COR-L47 (cell line): Measurements from ENCODE around the gene PSORS1C2.

ENCODE experiments used
- DNase-seq: peaks from one replicate; lab custom pipeline; 2025; lab: John Stamatoyannopoulos, UW

Gene PSORS1C2

DNA sequence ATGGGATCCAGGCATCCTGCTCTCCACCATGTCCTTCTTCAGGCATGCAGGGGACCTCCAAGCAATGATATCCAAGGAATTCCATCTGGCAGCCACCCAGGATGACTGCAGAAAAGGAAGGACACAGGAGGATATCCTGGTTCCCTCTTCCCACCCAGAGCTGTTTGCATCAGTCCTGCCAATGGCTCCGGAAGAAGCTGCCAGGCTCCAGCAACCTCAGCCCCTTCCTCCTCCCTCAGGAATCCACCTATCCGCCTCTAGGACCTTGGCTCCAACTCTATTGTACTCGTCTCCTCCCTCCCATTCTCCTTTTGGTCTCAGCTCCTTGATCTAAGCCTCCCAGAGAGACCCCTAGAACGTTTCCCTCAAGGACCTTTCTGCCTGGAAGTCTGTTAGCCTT lies 733 bp upstream of the PSORS1C2 start:
- DNase-seq = no peak

DNA sequence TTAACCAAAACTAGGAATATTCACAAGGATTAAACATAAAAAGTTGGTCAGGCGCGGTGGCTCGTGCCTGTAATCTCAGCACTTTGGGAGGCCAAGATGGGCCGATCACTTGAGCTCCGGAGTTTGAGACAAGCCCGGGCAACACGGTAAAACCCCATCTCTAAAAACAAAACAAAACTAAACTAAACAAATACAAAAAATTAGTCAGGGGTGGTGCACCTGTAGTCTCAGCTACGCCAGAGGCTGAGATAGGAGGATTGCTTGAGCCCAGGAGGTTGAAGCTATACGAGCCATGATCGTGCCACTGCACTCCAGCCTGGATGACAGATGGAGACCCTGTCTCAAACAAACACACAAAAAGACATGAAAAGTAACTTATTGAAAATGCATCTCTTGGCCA lies 3.2 kb downstream of the PSORS1C2 start:
- DNase-seq = no peak

DNA sequence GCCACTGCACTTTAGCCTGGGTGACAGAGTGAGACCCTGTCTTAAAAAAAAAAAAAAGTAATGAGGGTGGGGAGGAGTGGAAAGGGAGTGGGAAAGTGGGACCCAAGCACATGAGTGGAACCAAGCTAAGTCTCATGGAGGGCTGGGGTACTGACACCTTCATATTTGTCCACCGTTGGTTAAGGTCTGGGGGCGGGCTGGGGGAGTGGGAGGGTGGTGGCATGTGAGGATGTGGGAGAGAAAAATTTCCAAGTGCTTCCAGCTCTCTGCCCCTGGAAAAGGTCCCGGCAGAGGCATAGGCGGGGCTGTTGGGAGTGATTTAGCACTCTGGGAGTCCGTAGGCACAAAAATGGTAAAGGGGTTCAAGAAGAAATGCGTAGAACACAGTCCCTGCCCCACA lies 6.1 kb downstream of the PSORS1C2 start:
- DNase-seq = no peak

DNA sequence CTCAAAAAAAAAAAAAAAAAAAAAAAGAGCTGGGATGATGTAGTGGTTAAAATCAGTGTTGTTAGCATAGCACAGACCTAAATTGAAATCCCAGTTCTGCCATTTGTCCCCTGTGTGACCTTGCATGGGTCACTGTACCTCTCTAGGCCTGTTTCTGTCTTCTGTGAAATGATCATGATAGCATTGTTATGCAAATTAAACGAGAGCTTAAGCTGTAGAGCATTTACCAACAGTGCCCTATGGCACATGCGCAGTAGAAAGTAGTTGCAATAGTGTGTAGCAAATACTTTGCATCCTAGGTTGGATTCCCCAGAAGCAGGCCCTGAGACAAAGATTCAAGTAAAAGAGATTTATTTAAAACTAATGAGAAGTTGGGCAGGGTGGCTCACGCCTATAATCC lies 7.3 kb downstream of the PSORS1C2 start:
- DNase-seq = no peak

DNA sequence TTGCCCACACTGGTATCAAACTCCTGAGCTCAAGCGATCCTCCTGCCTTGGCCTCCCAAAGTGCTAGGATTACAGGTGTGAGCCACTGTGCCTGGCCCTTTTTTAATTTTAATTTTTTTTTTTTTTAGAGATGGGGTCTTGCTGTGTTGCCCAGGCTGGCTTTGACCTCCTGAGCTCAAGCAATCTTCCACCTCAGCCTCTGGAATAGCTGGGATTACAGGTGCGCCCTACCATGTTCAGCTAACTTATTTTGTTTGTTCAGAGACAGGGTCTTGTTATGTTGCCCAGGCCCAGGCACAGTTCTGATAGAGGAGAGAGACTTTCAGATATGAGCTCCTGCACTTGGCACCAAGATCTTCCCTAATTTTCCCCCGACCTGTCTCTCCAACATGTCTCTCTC lies 8.1 kb downstream of the PSORS1C2 start:
- no peak for DNase-seq

DNA sequence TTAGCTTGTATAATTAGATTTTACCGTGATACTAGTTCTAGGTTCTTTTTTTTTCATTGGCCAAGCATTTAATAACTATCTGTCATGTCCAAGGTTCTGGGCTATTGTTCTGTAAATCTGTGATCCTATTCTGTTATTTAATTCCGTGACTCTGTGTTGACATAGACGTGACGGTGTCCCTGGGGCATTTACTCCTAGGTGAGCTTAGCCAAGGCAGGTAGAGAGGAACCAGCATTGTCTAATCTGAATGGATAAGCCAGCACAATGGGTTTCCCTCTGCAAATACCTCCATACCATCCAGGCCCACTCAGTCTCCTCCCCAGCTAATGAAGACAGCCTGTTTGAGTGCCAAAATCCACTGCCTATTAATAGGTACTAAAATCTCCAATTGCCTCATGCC lies 9.7 kb downstream of the PSORS1C2 start:
- DNase-seq = no peak

DNA sequence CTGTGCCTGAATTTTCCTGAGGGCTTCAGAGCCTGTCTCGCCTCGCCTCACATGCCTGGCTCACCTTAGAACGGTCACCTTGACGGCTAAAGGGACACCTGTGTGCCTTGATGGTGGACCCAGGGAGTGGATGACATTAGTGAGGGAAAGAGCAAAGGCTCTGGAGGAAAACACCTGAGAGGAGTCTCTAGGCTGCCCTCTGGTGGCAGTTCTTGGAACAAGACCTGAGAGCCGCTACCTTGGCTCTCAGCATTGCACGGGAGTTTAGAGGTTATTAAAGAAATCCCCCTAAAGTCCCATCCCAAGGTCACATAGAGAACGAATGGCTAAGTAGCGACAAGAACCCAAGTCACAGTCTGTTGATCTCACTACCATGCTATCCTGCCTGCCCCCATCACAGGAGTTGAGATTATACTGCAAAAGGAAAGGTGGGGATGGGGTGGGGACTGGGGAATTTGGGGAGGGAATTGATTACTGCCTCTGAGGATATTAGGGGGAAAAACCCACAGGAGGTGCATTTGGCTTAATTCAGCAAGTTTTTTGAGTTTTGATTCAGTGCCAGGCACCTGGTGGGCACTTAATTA lies 10.7 kb downstream of the PSORS1C2 start:
- DNase-seq = peak; percentile 57

DNA sequence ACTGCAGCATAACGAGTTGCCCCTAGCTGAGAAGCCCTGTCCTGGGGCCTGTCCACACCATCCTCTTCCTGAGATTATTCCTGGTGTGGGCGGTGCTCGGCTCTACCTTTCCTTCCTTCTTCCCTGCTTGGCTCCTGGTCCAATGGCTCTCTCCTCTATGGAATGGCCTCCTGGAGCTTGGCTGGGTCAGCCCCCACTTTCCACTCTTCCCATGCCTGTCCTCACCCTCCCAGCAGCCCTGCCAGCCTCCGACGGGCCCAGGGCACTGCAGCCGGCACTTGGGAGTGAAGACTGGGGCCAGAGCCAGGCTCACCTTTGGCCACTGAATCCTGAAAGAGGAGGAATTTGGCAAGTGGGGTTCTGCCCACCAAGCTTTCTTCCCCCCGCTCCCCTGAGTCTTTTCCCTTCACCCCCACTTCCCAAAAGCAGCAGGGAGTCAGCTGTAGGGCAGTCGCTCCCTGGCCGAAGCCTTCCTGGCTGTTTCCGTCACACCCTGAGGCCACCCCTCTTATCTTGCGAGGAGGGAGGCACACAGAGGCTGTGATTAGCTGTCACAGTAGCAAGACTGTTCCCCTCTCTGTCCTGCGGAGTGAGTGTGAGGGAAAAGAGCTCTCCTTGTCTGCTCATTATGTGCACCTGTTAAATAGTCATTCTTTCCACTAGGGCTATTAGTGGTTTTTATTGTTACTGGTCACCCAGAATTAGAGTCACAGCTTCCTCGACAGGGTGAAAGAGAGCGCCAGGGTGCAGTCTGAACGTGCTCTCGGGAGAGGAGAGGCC lies 12.3 kb downstream of the PSORS1C2 start:
- DNase-seq = no peak

DNA sequence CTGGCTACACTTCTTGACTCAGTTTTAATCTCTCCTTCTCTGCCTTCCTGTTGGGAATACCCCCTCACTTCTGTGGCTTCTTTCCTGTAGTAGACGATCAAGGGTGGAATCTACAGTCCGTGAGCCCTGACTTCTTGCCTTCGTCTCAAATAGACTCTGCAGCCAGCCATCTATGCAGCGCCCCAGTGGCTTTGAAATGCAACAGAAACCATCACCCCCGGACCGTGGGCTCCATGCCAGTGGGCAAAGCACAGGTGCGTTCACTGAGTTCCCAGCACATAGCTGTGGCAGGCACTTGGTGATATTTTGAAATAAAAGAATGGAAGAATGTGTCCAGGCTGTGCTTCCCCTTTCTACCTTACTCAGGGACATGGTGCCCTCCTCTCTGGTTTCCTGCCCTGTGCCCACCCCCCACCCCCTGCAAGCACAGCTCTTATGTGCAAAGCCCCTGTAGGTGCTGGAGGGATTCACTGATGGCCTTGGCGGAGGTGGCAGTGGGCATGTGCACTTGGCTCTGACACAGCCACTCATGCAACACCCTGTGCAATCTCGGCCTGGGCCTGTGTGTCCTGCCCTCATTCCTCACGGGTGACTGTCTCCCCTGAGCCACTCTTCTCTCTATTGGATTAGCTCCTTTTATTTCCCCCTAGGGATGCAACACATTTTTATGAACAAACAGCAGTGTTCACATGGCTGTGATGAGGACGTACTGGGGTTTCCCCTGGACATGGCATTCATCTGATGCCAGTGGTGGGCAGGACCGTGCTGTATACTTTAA lies 13.1 kb downstream of the PSORS1C2 start:
- no peak for DNase-seq

DNA sequence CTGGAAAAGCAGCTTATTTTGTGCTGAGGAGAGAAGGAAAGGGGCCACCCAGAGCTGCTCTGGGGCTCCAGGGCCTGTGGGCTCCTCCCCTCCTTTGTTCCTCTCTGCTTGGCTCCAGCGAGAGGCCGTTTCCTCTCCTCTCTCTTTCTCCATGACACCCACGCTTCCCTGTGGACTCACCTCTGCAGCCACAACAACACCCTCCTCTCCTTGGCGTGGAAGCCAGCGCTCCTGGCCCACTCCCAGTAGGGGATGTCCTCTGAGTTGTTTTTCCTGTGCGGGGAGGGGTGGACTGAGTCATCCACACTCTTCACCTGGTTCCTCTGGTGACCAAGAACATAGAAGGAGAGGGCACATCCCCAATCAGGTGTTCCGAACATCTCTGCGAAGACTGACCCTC lies 13.7 kb downstream of the PSORS1C2 start:
- DNase-seq = peak; percentile 68

DNA sequence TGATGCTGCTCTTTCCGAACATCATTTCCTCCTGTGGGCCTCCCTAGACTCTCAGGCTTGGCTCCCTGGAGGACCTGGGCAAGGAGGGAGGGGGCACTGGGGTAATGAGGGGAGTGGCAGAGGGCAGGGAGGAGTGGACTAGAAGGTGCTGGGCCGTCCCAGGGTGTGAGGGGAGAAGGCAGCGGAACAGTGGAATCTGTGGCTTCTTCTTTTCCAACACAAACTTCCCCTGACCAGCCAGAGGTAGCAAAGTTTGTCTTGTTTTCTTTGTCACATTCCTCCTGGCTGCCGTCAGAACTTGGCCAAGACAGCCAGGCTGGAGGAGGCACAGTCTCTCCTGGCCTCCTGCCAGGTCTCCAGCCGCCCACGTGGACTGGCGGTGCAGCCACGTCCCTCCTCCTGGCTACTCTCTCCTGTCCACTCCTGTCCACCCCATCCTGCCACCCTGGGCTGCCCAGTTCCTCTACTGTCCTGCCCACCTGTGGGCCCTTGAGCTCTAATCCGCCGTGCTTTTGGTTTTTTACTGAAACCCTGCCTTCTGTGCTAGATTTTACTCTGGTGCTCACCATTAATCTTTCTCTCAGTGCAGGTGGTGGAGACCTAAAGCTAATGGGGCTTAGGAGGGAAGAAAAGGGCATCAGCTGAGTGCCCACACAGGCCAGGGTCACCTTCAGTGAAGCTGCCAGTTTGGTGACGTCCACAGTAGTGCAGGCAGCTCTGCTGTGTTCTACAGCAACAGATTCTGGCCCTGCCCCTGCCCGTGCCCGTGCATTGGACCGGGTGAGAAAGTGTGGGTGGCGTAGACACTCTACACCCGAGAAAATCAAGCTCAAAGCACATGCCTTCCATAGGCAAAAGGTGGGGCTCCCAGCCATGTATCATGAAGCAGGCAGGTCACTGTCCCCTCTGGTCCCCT lies 15.8 kb downstream of the PSORS1C2 start:
- DNase-seq = no peak

DNA sequence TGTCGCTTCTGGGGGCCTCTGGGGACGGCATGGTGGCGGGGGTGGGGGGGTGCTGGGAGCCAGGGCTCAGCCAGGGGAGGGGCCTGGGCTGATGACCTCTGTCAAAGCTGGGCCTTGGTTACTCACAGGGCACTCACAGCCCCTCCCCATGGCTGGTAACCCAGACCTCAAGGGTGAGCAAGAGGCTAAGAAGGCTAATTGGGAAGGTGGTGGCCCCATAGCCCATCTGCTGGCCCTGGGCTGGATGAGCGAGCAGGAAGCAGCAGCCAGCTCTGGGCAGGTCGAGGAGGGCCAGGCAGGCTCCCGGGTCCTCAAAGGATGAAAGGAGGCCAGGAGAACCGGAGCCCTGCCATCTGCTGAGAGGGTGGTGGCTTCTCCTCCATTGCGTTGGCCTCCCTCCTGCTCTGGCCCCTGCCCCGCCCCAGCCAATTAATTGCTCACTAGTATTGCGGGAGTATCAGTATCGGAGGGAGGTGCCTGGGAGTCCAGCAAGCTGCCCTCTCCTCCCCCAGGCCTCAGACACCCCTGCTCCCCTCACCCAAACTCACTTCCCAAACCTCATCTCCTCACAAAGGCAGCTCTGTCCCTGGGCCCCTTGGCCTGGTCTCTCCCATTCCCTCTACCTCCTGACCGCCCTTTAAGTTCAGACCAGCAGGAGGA lies 17.6 kb downstream of the PSORS1C2 start:
- no peak for DNase-seq

DNA sequence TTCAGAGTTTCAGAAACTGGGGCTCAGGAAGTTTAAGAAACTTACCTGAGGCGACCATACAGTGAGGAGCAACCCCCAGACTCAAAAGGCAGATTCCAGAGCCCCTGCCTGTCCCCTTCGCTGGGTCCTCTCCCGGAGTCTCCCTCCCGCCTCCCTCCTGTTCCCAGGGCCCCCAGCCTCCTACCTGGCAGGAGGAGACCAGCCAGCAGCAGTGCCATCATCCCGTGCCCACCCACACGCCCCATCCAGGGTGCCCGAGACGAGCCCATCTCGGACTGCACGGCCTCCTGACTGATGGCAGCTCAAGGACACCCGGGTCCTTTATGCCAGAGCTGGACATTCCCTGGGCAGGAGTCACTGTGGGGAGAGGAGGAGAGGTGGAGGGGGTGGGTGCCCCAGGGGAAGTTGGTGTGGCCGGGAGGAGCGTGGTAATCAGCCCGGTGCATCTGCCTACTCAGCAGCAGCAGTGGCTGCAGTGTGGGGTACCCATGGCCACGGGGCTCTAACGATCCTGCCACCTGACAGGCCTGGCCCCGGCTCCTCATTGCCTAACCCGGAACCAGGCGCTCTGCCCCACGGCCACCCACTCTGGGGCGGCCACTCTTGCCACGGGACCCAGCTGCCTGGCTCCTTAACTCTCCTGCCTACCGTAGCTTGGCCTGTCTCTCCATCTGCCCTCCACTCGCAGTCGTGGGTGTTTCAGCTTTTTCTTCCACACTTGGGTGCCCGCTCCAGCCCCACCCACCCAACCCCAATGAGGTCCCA lies 18.5 kb downstream of the PSORS1C2 start, which contains the start of gene CDSN:
CDSN (minus strand) TSS at position 296 of the 765 bp plus-strand sequence; CDS start at position 269, 27 bp downstream.
- no peak for DNase-seq

DNA sequence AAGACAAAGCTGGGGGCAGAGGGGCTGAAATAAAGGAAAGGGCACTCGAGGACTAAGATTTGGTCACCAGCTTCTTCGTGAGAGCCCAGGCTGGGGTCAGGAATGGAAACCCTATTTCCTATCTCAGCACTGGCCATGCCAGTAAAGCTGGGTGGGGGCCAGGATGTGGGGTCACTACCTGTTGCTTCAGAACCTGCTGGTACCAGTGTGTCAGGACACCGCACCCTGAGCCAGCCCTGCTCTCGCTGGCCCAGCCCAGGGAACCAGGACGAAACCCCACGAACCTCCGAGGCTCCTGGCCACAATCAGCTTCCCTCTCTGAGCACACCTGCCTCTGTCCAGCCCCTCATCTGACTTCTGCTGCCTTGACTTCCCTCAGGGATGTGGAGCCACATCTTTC lies 20.7 kb downstream of the PSORS1C2 start:
- no peak for DNase-seq

DNA sequence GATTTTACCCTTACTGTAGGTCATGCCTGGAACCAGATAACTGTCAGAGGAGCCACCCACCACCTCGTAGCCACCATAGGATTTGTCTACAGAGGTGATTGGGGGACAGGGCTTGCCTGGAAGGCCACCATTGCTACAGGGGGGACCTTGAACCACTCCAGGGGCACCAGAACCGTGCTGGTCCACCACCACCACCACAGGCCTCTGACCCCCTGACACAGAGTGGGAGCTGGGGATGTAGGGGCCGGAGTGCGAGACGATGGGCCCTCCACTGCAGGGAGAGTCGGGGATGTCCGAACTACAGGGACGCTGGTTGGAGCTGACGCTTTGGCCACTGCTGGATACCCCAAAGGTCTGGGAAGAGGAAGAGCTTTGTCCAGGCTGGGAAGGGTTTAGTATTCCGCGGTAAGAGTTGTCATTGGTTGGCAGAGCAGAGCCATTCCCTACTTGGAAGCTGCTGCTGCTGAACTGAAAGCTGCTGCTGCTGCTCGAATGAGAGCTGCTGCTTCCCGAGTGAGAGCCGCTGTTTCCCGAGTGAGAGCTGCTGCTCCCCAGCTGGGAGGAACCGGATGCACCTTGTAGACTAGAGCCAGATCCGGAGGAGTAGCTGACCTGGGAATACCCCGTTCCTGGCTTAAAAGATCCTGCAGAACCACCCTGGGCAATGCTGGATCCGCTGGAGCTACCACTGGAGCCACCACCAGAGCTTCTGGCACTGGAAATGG lies 22.0 kb downstream of the PSORS1C2 start:
- no peak for DNase-seq

DNA sequence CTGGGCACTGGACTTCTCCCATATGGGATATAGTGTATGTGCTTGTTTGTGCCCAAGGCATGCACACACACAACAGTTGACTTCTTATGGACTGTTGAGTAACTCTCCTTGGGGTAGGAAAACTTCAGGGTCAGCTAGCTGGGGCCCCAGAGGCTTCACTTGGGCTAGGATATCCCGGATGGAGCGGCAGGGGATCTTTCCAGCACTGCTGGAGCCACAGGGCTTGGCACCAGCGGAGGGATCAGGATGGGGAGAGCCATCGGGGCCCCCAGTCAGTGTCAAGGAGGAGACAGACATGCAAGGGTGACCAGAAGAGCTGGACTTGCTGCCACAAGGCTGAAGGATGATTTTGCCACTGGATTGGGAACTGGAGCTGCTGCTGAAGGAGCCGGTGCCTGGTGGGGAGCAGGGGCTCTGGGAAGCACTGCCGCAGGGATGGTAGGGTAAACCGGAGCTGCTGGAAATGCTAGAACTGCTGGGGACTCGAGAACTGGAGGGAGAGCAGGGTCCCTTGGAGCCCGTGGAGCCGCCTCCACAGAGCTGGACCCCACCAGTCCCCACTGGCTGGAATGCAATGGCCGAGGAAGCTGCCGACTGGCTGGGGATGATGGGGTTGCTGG lies 22.8 kb downstream of the PSORS1C2 start:
- no peak for DNase-seq

DNA sequence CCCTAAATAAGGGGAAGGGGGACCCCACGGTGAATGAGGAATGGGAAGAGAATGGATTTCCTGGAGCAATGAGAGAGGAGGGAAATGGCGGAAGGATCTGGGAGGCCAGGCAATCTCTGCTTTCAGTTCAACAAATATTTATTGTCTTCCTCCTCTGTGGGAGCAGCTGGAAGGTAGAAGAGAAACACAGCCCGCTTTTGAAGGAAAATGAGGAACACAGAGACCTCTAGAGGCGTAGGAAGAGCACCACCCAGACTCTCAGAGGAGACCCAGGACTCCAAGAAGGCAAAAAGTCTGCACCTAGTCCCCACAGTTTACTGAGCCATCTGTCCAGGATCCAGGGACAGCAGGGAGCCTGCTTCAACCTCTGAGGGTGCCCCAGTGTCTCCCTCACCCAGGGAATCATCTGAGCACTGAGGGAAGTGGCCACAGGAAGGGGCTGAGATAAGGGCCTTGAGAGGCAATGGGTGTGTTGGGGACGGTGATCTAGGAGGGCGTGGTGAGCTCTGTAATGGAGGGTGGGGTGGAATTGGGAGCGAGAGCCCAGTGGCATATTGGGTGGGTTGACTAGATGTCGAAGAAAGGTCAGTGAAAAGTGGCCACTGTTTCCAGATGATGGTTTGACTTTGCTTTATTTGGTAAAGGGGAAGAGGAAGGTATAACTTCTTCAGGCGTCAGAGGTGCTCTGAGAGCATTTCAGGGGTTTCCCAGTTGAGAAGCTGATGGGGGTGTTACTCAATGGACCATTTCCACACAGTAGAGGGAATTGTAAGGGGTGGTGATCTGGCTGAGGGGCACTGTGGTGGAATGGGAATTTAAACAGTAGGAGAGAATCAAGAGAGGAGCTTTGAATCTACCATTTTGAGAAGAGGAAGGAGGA lies 23.7 kb downstream of the PSORS1C2 start:
- DNase-seq = no peak

DNA sequence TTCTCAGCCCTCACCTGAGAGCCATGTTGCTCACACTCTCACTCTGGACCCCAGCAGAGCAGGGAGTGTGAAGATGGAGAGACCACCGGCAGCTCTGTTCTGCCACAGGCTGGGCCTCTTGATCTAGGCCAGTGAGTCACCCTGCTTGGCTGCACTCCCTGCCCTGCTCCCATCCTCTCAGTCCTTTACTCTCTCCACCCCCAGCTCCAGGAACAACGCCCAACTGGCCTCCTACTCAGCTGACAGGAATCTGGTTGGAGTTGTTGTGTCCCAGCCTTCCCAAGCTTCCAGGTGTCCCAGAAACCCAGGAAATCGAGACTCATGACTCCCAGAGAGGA lies 24.4 kb downstream of the PSORS1C2 start, which contains the start of gene PSORS1C1:
PSORS1C1 (plus strand) TSS at position 260 of the 338 bp plus-strand sequence. CDS start 14,833 bp downstream, outside the sequence.
- no peak for DNase-seq
